Hematopoietic multipotent progenitor cell treated with erythropoietin and hydrocortisone succinate and interleukin-3 and kit ligand, for 8 days (in vitro differentiated cells): Measurements from ENCODE around the gene POU3F4.

Experiments used
- DNase-seq: peaks from one replicate; pipeline ENCODE4 v3.0.0-alpha.2; 2015

POU3F4 gene

GRCh38 chrX:83508006-83508405, at the start of gene POU3F4:
Gene POU3F4 (plus strand): TSS chrX:83508290. CDS start chrX:83508325, 35 bp downstream.
- DNase-seq: no peak

- DNase-seq: peak; percentile 22
Measured at GRCh38 chrX:83469551-83469950, 38.5 kb upstream of the POU3F4 start.

GRCh38 chrX:83495898-83496297, 12.2 kb upstream of the POU3F4 start:
- no peak for DNase-seq

GRCh38 chrX:83501003-83501402, 7.1 kb upstream of the POU3F4 start:
- no peak for DNase-seq

- no peak for DNase-seq
Measured at GRCh38 chrX:83501530-83501929, 6.6 kb upstream of the POU3F4 start.

GRCh38 chrX:83504721-83505479, 3.2 kb upstream of the POU3F4 start:
- DNase-seq: no peak

GRCh38 chrX:83508526-83509253, 600 bp downstream of the POU3F4 start:
- no peak for DNase-seq

- no peak for DNase-seq
Measured at GRCh38 chrX:83509254-83509801, 1.2 kb downstream of the POU3F4 start.

GRCh38 chrX:83510510-83511062, 2.5 kb downstream of the POU3F4 start:
- DNase-seq: no peak

GRCh38 chrX:83511208-83511607, 3.1 kb downstream of the POU3F4 start:
- DNase-seq: no peak

GRCh38 chrX:83512111-83512510, 4.0 kb downstream of the POU3F4 start:
- no peak for DNase-seq

GRCh38 chrX:83516597-83516996, 8.5 kb downstream of the POU3F4 start:
- no peak for DNase-seq

- DNase-seq: no peak
Measured at GRCh38 chrX:83521905-83522304, 13.8 kb downstream of the POU3F4 start.

GRCh38 chrX:83529950-83530349, 21.9 kb downstream of the POU3F4 start:
- DNase-seq: no peak

GRCh38 chrX:83535417-83536196, 27.5 kb downstream of the POU3F4 start:
- DNase-seq: no peak
